K562 (cell line): ENCODE measurements around the gene PLEKHO1. TPM values are rescaled to one million over a fixed set of nuclear protein-coding genes. Genes with fewer than 3 reads are reported as not detected.

Source experiments
- ATAC-seq: fragments of 200-7000 bp; cut with Tn5 transposase; 3 replicates; pipeline ENCODE4 v1.9.1; 2020; ENCODE audit warnings: moderate library complexity
- BruUV-seq: library from RNA; stranded (reverse); fragments of 400-500 nt; replicated peaks from 2 replicates; lab custom pipeline; 2021; lab: Mats Ljungman, UMichigan
- CTCF ChIA-PET: fragments of 300-600 bp; formaldehyde crosslinking; extraction: SDS; loops from one replicate; lab custom pipeline; 2021; ENCODE audit warnings: low intra/inter-chr PET ratio; lab: Yijun Ruan, JAX
- POLR2A ChIA-PET: fragments of 300-600, 350-650 bp; sonication (Branson Sonifier 250); formaldehyde crosslinking; extraction: SDS; loops from one replicate; lab custom pipeline; 2021; ENCODE audit warnings: antibody characterized with exemption, inconsistent platforms; lab: Yijun Ruan, JAX
- DNase-seq, 4 experiments: peaks; one replicate each; pipeline versions ENCODE4 v3.0.0 to v3.0.0-alpha.2; 2011 to 2018; ENCODE audit warnings: low spot score in 3 of 4, mixed read lengths in 3 of 4; ENCODE audit errors: extremely low read depth in 1 of 4
- FAIRE-seq: peaks from 2 replicates; lab custom pipeline; 2011; peaks lifted over from hg19 to GRCh38; lab: Jason Lieb, UNC
- H2AFZ ChIP-seq: 2 replicates; pipeline ENCODE4 v1.6.0; 2011; ENCODE audit warnings: low read depth, low read length, control low read depth, inconsistent platforms
- H3K27ac ChIP-seq: fragments of 200-600 bp; 3 replicates; pipeline ENCODE4 v1.8.0; 2011; ENCODE audit warnings: low read depth, mild to moderate bottlenecking, control low read depth, inconsistent platforms, low read length, moderate library complexity, mixed read lengths; ENCODE audit errors: extremely low read depth
- H3K27me3 ChIP-seq, 2 experiments: fragments of 300-600 bp in 1 of 2; 2 replicates in 1 of 2; 3 replicates in 1 of 2; pipeline versions ENCODE4 v1.6.0 to v1.8.0; 2011; ENCODE audit warnings: inconsistent platforms in 2 of 2, low read length in 2 of 2, mild to moderate bottlenecking in 1 of 2, mixed read lengths in 1 of 2, moderate library complexity in 1 of 2; ENCODE audit not compliant: control insufficient read depth in 2 of 2, insufficient read depth in 2 of 2
- H3K36me3 ChIP-seq: fragments of 300-600 bp; 3 replicates; pipeline ENCODE4 v1.8.0; 2011; ENCODE audit warnings: mild to moderate bottlenecking, low read length, inconsistent platforms; ENCODE audit not compliant: control insufficient read depth, insufficient read depth
- H3K4me1 ChIP-seq, 2 experiments: fragments of 200-600 bp in 1 of 2; replicated peaks in 1 of 2; 2 replicates in 1 of 2; 3 replicates in 1 of 2; pipeline versions ENCODE4 v1.5.1 to v1.8.0; 2011; ENCODE audit warnings: inconsistent platforms in 2 of 2, low read length in 2 of 2, mild to moderate bottlenecking in 1 of 2, mixed read lengths in 1 of 2, moderate library complexity in 1 of 2; ENCODE audit not compliant: control insufficient read depth in 2 of 2, insufficient read depth in 2 of 2
- H3K4me2 ChIP-seq: 2 replicates; pipeline ENCODE4 v1.6.1; 2011; ENCODE audit warnings: low read length, control low read depth, inconsistent platforms, mixed read lengths; ENCODE audit not compliant: insufficient read depth
- H3K4me3 ChIP-seq: fragments of 200-600 bp; sonication (generic), shearing (Covaris generic); 2 replicates; pipeline ENCODE4 v1.5.1; 2016; ENCODE audit warnings: control low read depth, inconsistent platforms
- H3K79me2 ChIP-seq: fragments of 200-600 bp; 3 replicates; pipeline ENCODE4 v1.8.0; 2011; ENCODE audit warnings: low read length, inconsistent platforms; ENCODE audit not compliant: control insufficient read depth, insufficient read depth
- H3K9ac ChIP-seq, 2 experiments: 2 replicates each; pipeline versions ENCODE4 v1.6.0 to v1.6.1; 2011; ENCODE audit warnings: low read depth in 2 of 2, low read length in 2 of 2, control low read depth in 1 of 2, inconsistent platforms in 1 of 2, mild to moderate bottlenecking in 1 of 2, mixed read lengths in 1 of 2; ENCODE audit not compliant: insufficient read depth in 1 of 2
- H3K9me1 ChIP-seq: one replicate; pipeline ENCODE4 v1.6.0; 2011; ENCODE audit warnings: inconsistent platforms, mild to moderate bottlenecking, low read length, moderate library complexity; ENCODE audit not compliant: control insufficient read depth, insufficient read depth
- H3K9me3 ChIP-seq: replicated peaks from 2 replicates; pipeline ENCODE4 v1.5.1; 2011; ENCODE audit warnings: low read depth, low read length, inconsistent platforms; ENCODE audit not compliant: control insufficient read depth, insufficient read depth
- H4K20me1 ChIP-seq: replicated peaks from 2 replicates; pipeline ENCODE4 v1.6.1; 2011; ENCODE audit warnings: low read length, inconsistent platforms, mixed read lengths; ENCODE audit not compliant: control insufficient read depth, insufficient read depth
- BRD9 ChIP-seq: fragments of 450-650 bp; IDR thresholded peaks from 2 replicates; pipeline ENCODE4 v1.6.1; 2018; ENCODE audit warnings: low read depth; ENCODE audit not compliant: partially characterized antibody
- CBFA2T3 ChIP-seq: fragments of 450-650 bp; IDR thresholded peaks from 2 replicates; pipeline ENCODE4 v1.6.1; 2017
- CHD2 ChIP-seq: IDR thresholded peaks from 2 replicates; pipeline ENCODE4 v1.6.1; 2011; ENCODE audit warnings: low read depth, low read length
- CTBP1 ChIP-seq: fragments of 450-650 bp; IDR thresholded peaks from 2 replicates; pipeline ENCODE4 v1.6.1; 2016; ENCODE audit warnings: borderline replicate concordance
- CXXC5 ChIP-seq: fragments of 250-450 bp; sonication (Bioruptor Pico); IDR thresholded peaks from 2 replicates; pipeline ENCODE4 v1.8.0; 2022; ENCODE audit warnings: inconsistent platforms, mild to moderate bottlenecking, moderate library complexity
- ESRRB ChIP-seq: fragments of 250-450 bp; sonication (Bioruptor Pico); IDR thresholded peaks from 2 replicates; pipeline ENCODE4 v1.5.0; 2020; ENCODE audit warnings: mild to moderate bottlenecking, moderate library complexity, borderline replicate concordance
- GABPB2 ChIP-seq: fragments of 250-450 bp; sonication (Bioruptor Pico); conservative IDR thresholded peaks from 2 replicates; pipeline ENCODE4 v1.5.1; 2021; ENCODE audit warnings: mild to moderate bottlenecking
- HMGN3 ChIP-seq: IDR thresholded peaks from 2 replicates; pipeline ENCODE4 v1.6.1; 2011; ENCODE audit warnings: borderline replicate concordance, low read depth, mild to moderate bottlenecking, mixed read lengths, low read length; ENCODE audit not compliant: insufficient read length; ENCODE audit errors: extremely low read depth
- HOXB6 ChIP-seq: fragments of 250-450 bp; sonication (Bioruptor Pico); IDR thresholded peaks from 2 replicates; pipeline ENCODE4 v1.5.1; 2022; ENCODE audit warnings: mild to moderate bottlenecking, borderline replicate concordance
- LARP7 ChIP-seq: fragments of 450-650 bp; IDR thresholded peaks from 2 replicates; pipeline ENCODE4 v1.6.1; 2016
- LEF1 ChIP-seq: fragments of 450-650 bp; IDR thresholded peaks from 2 replicates; pipeline ENCODE4 v1.6.1; 2016; ENCODE audit warnings: mild to moderate bottlenecking
- MCM3 ChIP-seq: fragments of 450-650 bp; IDR thresholded peaks from 2 replicates; pipeline ENCODE4 v1.6.1; 2016
- MEF2A ChIP-seq: IDR thresholded peaks from 2 replicates; pipeline ENCODE4 v1.6.1; 2011; ENCODE audit warnings: low read depth, mild to moderate bottlenecking, low read length, moderate library complexity; ENCODE audit not compliant: control insufficient read depth
- MTA2 ChIP-seq: fragments of 450-650 bp; IDR thresholded peaks from 2 replicates; pipeline ENCODE4 v1.6.1; 2016; ENCODE audit warnings: low read depth
- MTF1 ChIP-seq: fragments of 250-450 bp; sonication (Bioruptor Pico); IDR thresholded peaks from 2 replicates; pipeline ENCODE4 v1.9.0; 2021; ENCODE audit warnings: moderate library complexity, mild to moderate bottlenecking, inconsistent platforms, borderline replicate concordance
- PHF8 ChIP-seq: fragments of 200-600 bp; sonication (generic); IDR thresholded peaks from 2 replicates; pipeline ENCODE4 v1.6.1; 2012; ENCODE audit warnings: mixed run types, mild to moderate bottlenecking, inconsistent platforms, low read length, moderate library complexity, borderline replicate concordance
- POLR2A ChIP-seq: fragments of 450-650 bp; conservative IDR thresholded peaks from 2 replicates; pipeline ENCODE4 v1.6.1; 2016
- RBM34 ChIP-seq: fragments of 200-400 bp; formaldehyde crosslinking; IDR thresholded peaks from 2 replicates; pipeline ENCODE4 v1.6.1; 2018; ENCODE audit warnings: low read length, borderline replicate concordance; ENCODE audit not compliant: insufficient read depth
- TSC22D4 ChIP-seq: fragments of 450-650 bp; IDR thresholded peaks from 2 replicates; pipeline ENCODE4 v1.6.1; 2016; ENCODE audit warnings: missing genetic modification characterization, missing biosample characterization, control low read depth
- ZEB2 ChIP-seq: fragments of 450-650 bp; IDR thresholded peaks from 2 replicates; pipeline ENCODE4 v1.6.1; 2016
- ZNF134 ChIP-seq: fragments of 250-450 bp; sonication (Bioruptor Pico); conservative IDR thresholded peaks from 2 replicates; pipeline ENCODE4 v1.4.0; 2020
- ZNF165 ChIP-seq: fragments of 250-450 bp; sonication (Bioruptor Pico); IDR thresholded peaks from 2 replicates; pipeline ENCODE4 v1.4.0; 2020; ENCODE audit warnings: borderline replicate concordance
- ZNF699 ChIP-seq: fragments of 250-450 bp; sonication (Bioruptor Pico); IDR thresholded peaks from 2 replicates; pipeline ENCODE4 v1.8.0; 2021; ENCODE audit warnings: mild to moderate bottlenecking, moderate library complexity; ENCODE audit not compliant: insufficient replicate concordance
- ZNF764 ChIP-seq: fragments of 250-450 bp; sonication (Bioruptor Pico); IDR thresholded peaks from 2 replicates; pipeline ENCODE4 v1.4.0; 2020; ENCODE audit warnings: low read depth, mild to moderate bottlenecking, moderate library complexity
- ZZZ3 ChIP-seq: fragments of 450-650 bp; IDR thresholded peaks from 2 replicates; pipeline ENCODE4 v1.6.1; 2016; ENCODE audit warnings: antibody characterized with exemption, mild to moderate bottlenecking, moderate library complexity
- WGBS: fragments of 100-300 bp; shearing (Covaris generic); methylation state at CpG from one replicate; pipeline ENCODE4 v1.1.6; 2016; ENCODE audit warnings: low coverage, mixed read lengths; ENCODE audit not compliant: insufficient coverage; ENCODE audit errors: missing lambda C conversion rate; 5-methylcytosine and 5-hydroxymethylcytosine counted together
- in situ Hi-C: fragments of 300-500 bp; cut with MboI; formaldehyde crosslinking; loops from 4 replicates; pipeline ENCODE4 v1.15.0; 2018; ENCODE audit warnings: inconsistent platforms, mixed read lengths
- intact Hi-C: fragments of 100-400 bp; cut with micrococcal nuclease; formaldehyde crosslinking; loops from 2 replicates; pipeline ENCODE4 v1.14.2; 2022
- polyA plus RNA-seq, 8 experiments: library from polyadenylated mRNA; depleted of rRNA in 4 of 8; stranded (reverse) in 5 of 8; unstranded in 3 of 8; fragments of >200 nt; fragmentation: Nextera tagmentation in 2 of 8; fragmentation: Illumina TruSeq in 1 of 8; extraction: Ambion mirVana in 2 of 8; extraction: Trizol in 1 of 8; gene quantifications; 2 replicates each; pipeline versions ENCODE4 v1.2.1 to v1.2.3, GENCODE V29; 2011 to 2014; ENCODE audit warnings: inconsistent platforms in 1 of 8, missing spikeins in 1 of 8
- total RNA-seq, 7 experiments: library from RNA; depleted of rRNA in 6 of 7; stranded (reverse); fragments of >200 nt in 6 of 7; fragmentation: Illumina TruSeq in 2 of 7; extraction: Trizol in 2 of 7; gene quantifications; 2 replicates each; pipeline versions ENCODE4 v1.2.1 to v1.2.3, GENCODE V29; 2011 to 2021; ENCODE audit warnings: low replicate concordance in 1 of 7
- TF ChIP-seq, protein P1 (sequence below), 2 experiments: fragments of 450-650 bp in 1 of 2; sonication (generic) in 1 of 2; formaldehyde crosslinking; conservative IDR thresholded peaks; 2 replicates each; pipeline versions ENCODE4 v1.4.0 to v1.8.1; 2020 to 2022; ENCODE audit warnings: mild to moderate bottlenecking in 1 of 2, missing genetic modification reagents in 1 of 2

Gene PLEKHO1
- total and polyA plus RNA-seq, 9 of the 15 experiments (the other 6 are each of a cell fraction or from before 2014, with no cell fraction given), result 0.39 to 16.2 (median 9.6) TPM

DNA sequence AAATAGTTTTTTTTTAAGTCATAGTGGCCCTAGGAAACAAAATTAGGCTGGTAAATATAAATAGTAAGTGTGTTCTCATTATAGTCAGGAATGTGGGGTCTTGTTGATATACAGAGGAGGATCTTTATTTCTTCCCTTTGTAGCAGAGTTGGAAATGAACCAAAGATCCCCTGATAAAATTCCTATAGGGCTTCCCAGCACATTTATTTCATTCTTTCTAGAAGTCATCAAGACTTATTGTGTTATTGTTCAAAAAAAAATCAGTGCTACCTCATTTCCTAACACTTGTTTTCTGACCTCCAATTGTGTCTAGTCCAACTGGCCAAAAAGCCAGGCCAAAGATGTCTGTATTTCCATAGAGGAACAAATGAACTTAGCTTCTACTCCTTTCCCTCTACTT, 7.6 kb upstream of the PLEKHO1 start (continued):
- TF ChIP-seq RBM34, result no peak
- no peak for TF ChIP-seq POLR2A
- TF ChIP-seq ZZZ3, result no peak

DNA sequence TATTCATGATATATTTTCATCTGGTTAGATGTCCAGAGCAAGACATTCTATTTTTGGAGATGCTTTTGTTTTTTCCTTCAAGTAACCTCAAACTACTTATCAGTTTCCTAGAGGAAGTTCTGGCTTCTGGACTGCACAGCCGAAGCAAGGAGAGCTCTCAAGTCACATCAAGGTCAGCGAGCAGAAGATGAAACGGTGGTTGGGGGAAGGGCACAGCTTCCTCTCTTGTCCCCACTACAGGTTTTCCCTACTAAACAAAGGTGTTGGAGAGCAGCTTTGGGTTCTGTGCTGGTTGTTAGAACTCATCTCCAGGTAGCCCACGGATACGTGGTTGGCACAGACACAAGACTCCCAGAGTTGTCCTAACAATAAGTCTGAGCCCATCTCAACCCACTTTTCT, 5.1 kb upstream of the PLEKHO1 start:
- DNase-seq (peak in 1 of 4 experiments; percentile 71), FAIRE-seq (peak; percentile 44), ATAC-seq (peak; percentile 67)
- Histone ChIP-seq H3K4me3 (no peak overlapping the region), H3K9ac (no peak overlapping the region), H4K20me1 (no peaks in the 10 kb centered on the region; the same call in 1 of the 2 replicates), H2AFZ (no peak overlapping the region), H3K4me2 (peak overlapping the region; percentile 31), H3K27ac (peak overlapping the region; percentile 23; the same call in 1 of the 3 replicates), H3K9me1 (no peaks in the 10 kb centered on the region), H3K4me1 (peaks cover 5 to 20% of the 10 kb centered on the region in 2 experiments), H3K27me3 (no peaks in the 10 kb centered on the region), H3K79me2 (no peaks in the 10 kb centered on the region), H3K9me3 (no peaks in the 10 kb centered on the region), H3K36me3 (no peaks in the 10 kb centered on the region)
- ChIA-PET CTCF (no interaction called here), POLR2A (interaction anchor here (0.6 to 1.1 kb wide), 3 partner anchors 16 to 371 kb away, joined by 3 to 4 read pairs (median 4); partner anchors contain the start of gene FALEC)
- BruUV-seq, result no TSS peak
- 8% methylated on average over 5 of the region's 5 CpGs for WGBS
- intact Hi-C loops, result no loop called here
- in situ Hi-C loops, result no loop called here
- TF ChIP-seq CBFA2T3 (peak; percentile 24; the same call in 1 of the 2 replicates), HOXB6 (no peak), MCM3 (no peak), ZNF699 (CRISPR knock-in tag) (no peak), LEF1 (0 out of 2 replicates have a peak, but pooled peaks have one; percentile 67), ESRRB (CRISPR knock-in tag) (no peak), ZEB2 (no peak), MTF1 (CRISPR knock-in tag) (no peak), HMGN3 (no peak), LARP7 (no peak), ZNF764 (no peak), CHD2 (no peak), GABPB2 (CRISPR knock-in tag) (no peak), TSC22D4 (no peak), BRD9 (no peak), PHF8 (no peak), CTBP1 (peak; percentile 84), MEF2A (peak; percentile 45; the same call in 1 of the 2 replicates), ZNF165 (CRISPR knock-in tag) (no peak), CXXC5 (peak; percentile 20; the same call in 1 of the 2 replicates), MTA2 (no peak), ZNF134 (CRISPR knock-in tag) (no peak)
- TF ChIP-seq, protein P1, sequence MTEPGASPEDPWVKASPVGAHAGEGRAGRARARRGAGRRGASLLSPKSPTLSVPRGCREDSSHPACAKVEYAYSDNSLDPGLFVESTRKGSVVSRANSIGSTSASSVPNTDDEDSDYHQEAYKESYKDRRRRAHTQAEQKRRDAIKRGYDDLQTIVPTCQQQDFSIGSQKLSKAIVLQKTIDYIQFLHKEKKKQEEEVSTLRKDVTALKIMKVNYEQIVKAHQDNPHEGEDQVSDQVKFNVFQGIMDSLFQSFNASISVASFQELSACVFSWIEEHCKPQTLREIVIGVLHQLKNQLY (CRISPR knock-in tag; conservative IDR thresholded peaks at IDR 0.05), result no peak
